ENCODE results near the gene ACADSB. TPM values are rescaled to one million over a fixed set of nuclear protein-coding genes. Genes with fewer than 3 reads are reported as not detected.
A peak's percentile ranks its signal among the peaks of the same experiment; 100 is the strongest.

ACADSB gene
- total and polyA plus RNA-seq, 10 of the 15 experiments (the other 5 are each of a cell fraction or from before 2014, with no cell fraction given): 10.8 to 24.0 (median 15.0) TPM

GRCh38 chr10:123008355-123009104 is at the start of gene ACADSB, which contains the start of gene IKZF5 (continued):
- TF ChIP-seq ZNF592 (IDR thresholded peaks at IDR 0.05) (peak; percentile 92; the same call in 1 of the 2 replicates), RCOR1 (conservative IDR thresholded peaks at IDR 0.05; ENCODE audit: low read depth, low read length) (peak; percentile 97), BACH1 (IDR thresholded peaks at IDR 0.05; ENCODE audit: borderline replicate concordance) (0 out of 2 replicates have a peak, but pooled peaks have one; percentile 4), NFYB (IDR thresholded peaks at IDR 0.05; ENCODE audit: insufficient read depth, low read depth, low read length) (no peak), MXI1 (IDR thresholded peaks at IDR 0.05; ENCODE audit: low read depth, low read length) (peak; percentile 46), SMAD1 (IDR thresholded peaks at IDR 0.05; ENCODE audit: low read depth, partially characterized antibody) (peak; percentile 65), PKNOX1 (IDR thresholded peaks at IDR 0.05) (no peak), REST (IDR thresholded peaks at IDR 0.05; ENCODE audit: low read depth, low read length) (no peak), RELA (IDR thresholded peaks at IDR 0.05; ENCODE audit: borderline replicate concordance, partially characterized antibody) (peak; percentile 79), USF2 (IDR thresholded peaks at IDR 0.05; ENCODE audit: borderline replicate concordance, low read depth, low read length) (no peak), PAX5 (IDR thresholded peaks at IDR 0.05; ENCODE audit: borderline replicate concordance, low read depth, low read length) (peak; percentile 10; the same call in 1 of the 2 replicates), FOXK2 (IDR thresholded peaks at IDR 0.05) (peak; percentile 71; the same call in 1 of the 2 replicates), ZNF687 (IDR thresholded peaks at IDR 0.05) (peak; percentile 37; the same call in 1 of the 2 replicates), ATF7 (IDR thresholded peaks at IDR 0.05; ENCODE audit: low read depth) (peak; percentile 45)
